ENCODE measurements around the gene C1orf116.

Gene C1orf116

DNA sequence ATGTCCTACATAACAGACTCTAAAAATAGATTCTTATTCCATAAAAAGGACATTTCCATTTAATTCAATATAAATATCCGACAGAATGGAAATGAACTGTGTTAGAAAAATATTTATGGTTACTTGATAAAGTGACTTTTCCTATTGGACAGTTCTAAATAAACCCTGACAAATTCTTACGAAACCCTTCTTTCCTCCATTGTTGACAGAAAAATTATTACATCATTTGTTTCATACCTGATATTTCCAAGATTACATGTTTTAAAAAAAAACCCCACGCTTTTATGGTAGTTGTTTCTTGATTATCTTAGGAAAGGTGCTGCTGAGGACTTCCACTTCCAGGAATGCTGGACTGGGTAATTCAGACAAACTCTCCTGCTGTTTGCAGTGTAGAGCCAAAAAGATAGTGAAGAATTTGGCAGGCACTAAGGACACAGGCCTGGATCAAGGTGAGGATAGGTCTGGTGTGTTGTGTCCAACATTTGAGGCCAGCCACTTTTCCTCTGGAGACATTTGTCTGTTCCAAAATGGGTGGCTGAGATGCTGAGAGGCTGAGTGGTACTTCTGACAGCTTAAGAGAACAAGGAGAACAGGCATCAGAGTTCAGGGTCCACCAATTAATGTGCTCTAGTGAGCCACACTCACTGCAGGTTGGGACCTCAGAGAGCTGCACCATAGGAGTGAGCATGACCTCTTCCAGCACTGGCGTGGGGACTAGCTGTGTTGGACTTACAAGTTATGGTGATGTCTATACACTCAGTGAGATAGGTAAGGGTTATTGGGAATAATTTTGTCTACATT lies 7.0 kb upstream of the C1orf116 start:
- TF ChIP-seq FOXM1 (IDR thresholded peaks at IDR 0.05; ENCODE audit: borderline replicate concordance, low read depth), result no peak
- no peak for TF ChIP-seq RAD21 (IDR thresholded peaks at IDR 0.05; ENCODE audit: low read depth)
- TF ChIP-seq EGR1 (IDR thresholded peaks at IDR 0.05), result no peak
- no peak for TF ChIP-seq TCF12 (IDR thresholded peaks at IDR 0.05; ENCODE audit: low read depth)
- TF ChIP-seq, protein P1, sequence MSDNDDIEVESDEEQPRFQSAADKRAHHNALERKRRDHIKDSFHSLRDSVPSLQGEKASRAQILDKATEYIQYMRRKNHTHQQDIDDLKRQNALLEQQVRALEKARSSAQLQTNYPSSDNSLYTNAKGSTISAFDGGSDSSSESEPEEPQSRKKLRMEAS (IDR thresholded peaks at IDR 0.05), result no peak
- TF ChIP-seq, protein P2, sequence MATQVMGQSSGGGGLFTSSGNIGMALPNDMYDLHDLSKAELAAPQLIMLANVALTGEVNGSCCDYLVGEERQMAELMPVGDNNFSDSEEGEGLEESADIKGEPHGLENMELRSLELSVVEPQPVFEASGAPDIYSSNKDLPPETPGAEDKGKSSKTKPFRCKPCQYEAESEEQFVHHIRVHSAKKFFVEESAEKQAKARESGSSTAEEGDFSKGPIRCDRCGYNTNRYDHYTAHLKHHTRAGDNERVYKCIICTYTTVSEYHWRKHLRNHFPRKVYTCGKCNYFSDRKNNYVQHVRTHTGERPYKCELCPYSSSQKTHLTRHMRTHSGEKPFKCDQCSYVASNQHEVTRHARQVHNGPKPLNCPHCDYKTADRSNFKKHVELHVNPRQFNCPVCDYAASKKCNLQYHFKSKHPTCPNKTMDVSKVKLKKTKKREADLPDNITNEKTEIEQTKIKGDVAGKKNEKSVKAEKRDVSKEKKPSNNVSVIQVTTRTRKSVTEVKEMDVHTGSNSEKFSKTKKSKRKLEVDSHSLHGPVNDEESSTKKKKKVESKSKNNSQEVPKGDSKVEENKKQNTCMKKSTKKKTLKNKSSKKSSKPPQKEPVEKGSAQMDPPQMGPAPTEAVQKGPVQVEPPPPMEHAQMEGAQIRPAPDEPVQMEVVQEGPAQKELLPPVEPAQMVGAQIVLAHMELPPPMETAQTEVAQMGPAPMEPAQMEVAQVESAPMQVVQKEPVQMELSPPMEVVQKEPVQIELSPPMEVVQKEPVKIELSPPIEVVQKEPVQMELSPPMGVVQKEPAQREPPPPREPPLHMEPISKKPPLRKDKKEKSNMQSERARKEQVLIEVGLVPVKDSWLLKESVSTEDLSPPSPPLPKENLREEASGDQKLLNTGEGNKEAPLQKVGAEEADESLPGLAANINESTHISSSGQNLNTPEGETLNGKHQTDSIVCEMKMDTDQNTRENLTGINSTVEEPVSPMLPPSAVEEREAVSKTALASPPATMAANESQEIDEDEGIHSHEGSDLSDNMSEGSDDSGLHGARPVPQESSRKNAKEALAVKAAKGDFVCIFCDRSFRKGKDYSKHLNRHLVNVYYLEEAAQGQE (IDR thresholded peaks at IDR 0.05; ENCODE audit: low read depth), result no peak
- no peak for TF ChIP-seq NFIC (IDR thresholded peaks at IDR 0.05)

DNA sequence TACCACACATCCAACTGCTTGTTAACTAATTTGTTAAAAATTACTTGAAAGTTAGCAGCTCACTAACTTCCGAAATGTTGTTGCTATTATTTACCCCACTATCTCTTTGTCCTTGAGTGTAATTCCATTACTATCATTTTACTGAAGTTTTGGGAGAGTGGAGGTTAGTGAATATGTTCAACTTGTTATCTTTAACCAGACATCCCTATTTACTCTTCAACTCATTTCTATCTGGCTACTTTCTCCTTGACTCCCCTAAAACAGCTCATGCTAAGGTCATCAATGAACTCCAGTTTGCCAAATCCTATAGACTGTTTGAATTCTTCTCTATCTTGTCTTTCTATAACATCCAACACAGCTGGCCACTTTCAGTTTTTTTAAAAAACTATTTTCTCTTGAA lies 4.3 kb upstream of the C1orf116 start:
- TF ChIP-seq, protein P1 (IDR thresholded peaks at IDR 0.05), result no peak
- no peak for TF ChIP-seq CREB1 (IDR thresholded peaks at IDR 0.05; ENCODE audit: low read depth)
- no peak for TF ChIP-seq TEAD4 (IDR thresholded peaks at IDR 0.05)
- no peak for TF ChIP-seq FOXM1 (IDR thresholded peaks at IDR 0.05; ENCODE audit: borderline replicate concordance, low read depth)

DNA sequence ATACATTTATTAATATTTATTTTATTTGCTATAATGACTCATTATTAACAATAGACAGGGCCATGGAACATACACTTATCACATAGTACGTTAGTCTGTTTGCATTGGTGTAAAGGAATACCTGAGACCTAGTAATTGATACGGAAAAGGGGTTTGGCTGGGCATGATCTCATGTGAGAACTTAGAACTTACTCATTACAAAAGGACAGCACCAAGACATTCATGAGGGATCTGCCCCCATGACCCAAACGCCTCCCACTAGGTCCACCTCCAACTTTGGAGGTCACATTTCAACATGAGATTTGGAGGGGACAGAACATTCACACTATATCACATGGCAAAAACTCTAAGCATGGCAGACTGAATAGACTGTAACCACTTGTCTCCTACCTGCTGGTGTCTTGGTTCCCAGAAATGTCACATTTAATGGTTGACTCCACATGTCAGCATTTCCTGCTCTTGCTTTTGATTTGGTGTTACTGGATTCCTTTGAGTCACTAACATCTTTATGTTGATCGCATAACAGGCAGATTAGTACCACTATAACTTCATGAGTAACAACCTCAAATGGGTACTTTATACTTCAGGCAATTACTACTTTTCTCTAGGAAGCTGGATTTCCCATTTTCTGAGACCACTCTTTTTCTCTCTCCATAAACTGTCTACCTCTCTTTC lies 3.5 kb upstream of the C1orf116 start:
- TF ChIP-seq, protein P2 (IDR thresholded peaks at IDR 0.05; ENCODE audit: low read depth), result no peak
- TF ChIP-seq FOXM1 (IDR thresholded peaks at IDR 0.05; ENCODE audit: borderline replicate concordance, low read depth), result no peak
- TF ChIP-seq TAF1 (IDR thresholded peaks at IDR 0.05; ENCODE audit: low read depth), result no peak
- TF ChIP-seq, protein P1 (IDR thresholded peaks at IDR 0.05), result no peak
- TF ChIP-seq RAD21 (IDR thresholded peaks at IDR 0.05; ENCODE audit: low read depth), result no peak
- no peak for TF ChIP-seq EGR1 (IDR thresholded peaks at IDR 0.05)
- TF ChIP-seq ZBTB7A (IDR thresholded peaks at IDR 0.05; ENCODE audit: low read depth), result no peak
- TF ChIP-seq CEBPB (IDR thresholded peaks at IDR 0.05), result no peak
- TF ChIP-seq TCF12 (IDR thresholded peaks at IDR 0.05; ENCODE audit: low read depth), result no peak

DNA sequence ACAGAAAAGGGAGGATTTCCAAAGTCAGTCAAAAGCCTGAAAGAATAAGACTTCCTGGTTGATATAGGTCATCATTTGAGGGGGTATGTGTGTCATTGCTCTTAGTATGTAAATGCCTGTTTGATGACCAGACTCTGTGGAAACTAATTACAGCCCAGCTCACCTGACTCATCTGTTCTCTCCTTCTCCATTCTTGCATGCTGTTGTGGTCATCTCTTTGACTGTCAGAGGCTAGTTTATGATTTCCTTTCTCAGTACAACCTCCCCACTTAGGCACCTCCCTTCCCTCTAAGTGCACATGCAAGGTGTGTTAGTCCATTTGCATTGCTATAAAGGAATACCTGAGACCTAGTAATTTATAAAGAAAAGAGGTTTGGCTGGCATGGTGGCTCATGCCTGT lies 2.4 kb upstream of the C1orf116 start:
- no peak for TF ChIP-seq CEBPB (IDR thresholded peaks at IDR 0.05)
- TF ChIP-seq FOXM1 (IDR thresholded peaks at IDR 0.05; ENCODE audit: borderline replicate concordance, low read depth), result peak; percentile 48; the same call in 1 of the 2 replicates
- no peak for TF ChIP-seq TAF1 (IDR thresholded peaks at IDR 0.05; ENCODE audit: low read depth)
- TF ChIP-seq, protein P2 (IDR thresholded peaks at IDR 0.05; ENCODE audit: low read depth), result no peak
- TF ChIP-seq, protein P3, sequence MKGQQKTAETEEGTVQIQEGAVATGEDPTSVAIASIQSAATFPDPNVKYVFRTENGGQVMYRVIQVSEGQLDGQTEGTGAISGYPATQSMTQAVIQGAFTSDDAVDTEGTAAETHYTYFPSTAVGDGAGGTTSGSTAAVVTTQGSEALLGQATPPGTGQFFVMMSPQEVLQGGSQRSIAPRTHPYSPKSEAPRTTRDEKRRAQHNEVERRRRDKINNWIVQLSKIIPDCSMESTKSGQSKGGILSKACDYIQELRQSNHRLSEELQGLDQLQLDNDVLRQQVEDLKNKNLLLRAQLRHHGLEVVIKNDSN (IDR thresholded peaks at IDR 0.05), result no peak
- peak; percentile 53 for TF ChIP-seq TEAD4 (IDR thresholded peaks at IDR 0.05)
- TF ChIP-seq NFIC (IDR thresholded peaks at IDR 0.05), result no peak
- no peak for TF ChIP-seq RAD21 (IDR thresholded peaks at IDR 0.05; ENCODE audit: low read depth)
- no peak for TF ChIP-seq YY1 (IDR thresholded peaks at IDR 0.05; ENCODE audit: low read depth)
- TF ChIP-seq TCF12 (IDR thresholded peaks at IDR 0.05; ENCODE audit: low read depth), result peak; percentile 69; the same call in 1 of the 2 replicates
- no peak for TF ChIP-seq EGR1 (IDR thresholded peaks at IDR 0.05)
- TF ChIP-seq CREB1 (IDR thresholded peaks at IDR 0.05; ENCODE audit: low read depth), result no peak
- TF ChIP-seq ZBTB7A (IDR thresholded peaks at IDR 0.05; ENCODE audit: low read depth), result no peak
- TF ChIP-seq, protein P1 (IDR thresholded peaks at IDR 0.05), result no peak
- TF ChIP-seq EP300 (IDR thresholded peaks at IDR 0.05; ENCODE audit: borderline replicate concordance), result peak; percentile 76

Measured in Ishikawa (cell line).